Measurements from ENCODE around the gene OR1I1. TPM values are rescaled to one million over a fixed set of nuclear protein-coding genes. Genes with fewer than 3 reads are reported as not detected.

OR1I1 gene
- polyA plus RNA-seq: not detected
- long read RNA-seq, donor 1: 0 reads
- long read RNA-seq, donor 2: 0 reads
- long read RNA-seq, donor 3: 0 reads
- long read RNA-seq, donor 4: 0 reads
- long read RNA-seq, donor 5: 0 reads
- long read RNA-seq, donor 6: 0 reads
- long read RNA-seq, donor 7: 0 reads
- long read RNA-seq, donor 8: 0 reads
- long read RNA-seq, donor 9: 0 reads
- long read RNA-seq, donor 10: 0 reads
- long read RNA-seq, donor 11: 0 reads

GRCh38 chr19:15081911-15082310, at the start of gene OR1I1:
TSS of gene OR1I1 (plus strand) at chr19:15082211. CDS start at chr19:15087066, 4,855 bp downstream.
- H3K4me1 ChIP-seq (ENCODE audit: control insufficient read depth, insufficient read depth, low read length): no peaks in the 10 kb centered on the region
- DNase-seq: no peak
- H3K4me3 ChIP-seq (ENCODE audit: low read length): no peak within 1 kb of the TSS
- no peaks in the 10 kb centered on the region for H3K27me3 ChIP-seq (ENCODE audit: control insufficient read depth, insufficient read depth, low read length)
- no peak within 1 kb of the TSS for H3K27ac ChIP-seq (ENCODE audit: low read length)
- no peaks in the 10 kb centered on the region for H3K9me3 ChIP-seq (ENCODE audit: control insufficient read depth, low read depth, low read length)
- no peaks in the 10 kb centered on the region for H3K36me3 ChIP-seq (ENCODE audit: control insufficient read depth, insufficient read depth, low read length)
- WGBS (ENCODE audit: insufficient coverage, low lambda C conversion rate): no CpG with 5 or more reads among the region's 6 CpGs

GRCh38 chr19:15035795-15036311, 46.2 kb upstream of the OR1I1 start:
- no CpG with 5 or more reads among the region's 1 CpG for WGBS (ENCODE audit: insufficient coverage, low lambda C conversion rate)
- DNase-seq: no peak
- Histone ChIP-seq H3K27me3 (ENCODE audit: control insufficient read depth, insufficient read depth, low read length) (no peaks in the 10 kb centered on the region), H3K36me3 (ENCODE audit: control insufficient read depth, insufficient read depth, low read length) (no peaks in the 10 kb centered on the region), H3K4me3 (ENCODE audit: low read length) (no peak overlapping the region), H3K9me3 (ENCODE audit: control insufficient read depth, low read depth, low read length) (no peaks in the 10 kb centered on the region), H3K27ac (ENCODE audit: low read length) (no peak overlapping the region), H3K4me1 (ENCODE audit: control insufficient read depth, insufficient read depth, low read length) (no peaks in the 10 kb centered on the region)

GRCh38 chr19:15037586-15037985, 44.4 kb upstream of the OR1I1 start:
- Histone ChIP-seq H3K27me3 (ENCODE audit: control insufficient read depth, insufficient read depth, low read length) (no peaks in the 10 kb centered on the region), H3K27ac (ENCODE audit: low read length) (no peak overlapping the region), H3K36me3 (ENCODE audit: control insufficient read depth, insufficient read depth, low read length) (no peaks in the 10 kb centered on the region), H3K4me3 (ENCODE audit: low read length) (no peak overlapping the region), H3K4me1 (ENCODE audit: control insufficient read depth, insufficient read depth, low read length) (no peaks in the 10 kb centered on the region), H3K9me3 (ENCODE audit: control insufficient read depth, low read depth, low read length) (no peaks in the 10 kb centered on the region)
- 70% methylated on average over 2 of the region's 4 CpGs for WGBS (ENCODE audit: insufficient coverage, low lambda C conversion rate)
- DNase-seq: no peak

- H3K36me3 ChIP-seq (ENCODE audit: control insufficient read depth, insufficient read depth, low read length): no peaks in the 10 kb centered on the region
- no peak overlapping the region for H3K27ac ChIP-seq (ENCODE audit: low read length)
- H3K9me3 ChIP-seq (ENCODE audit: control insufficient read depth, low read depth, low read length): no peaks in the 10 kb centered on the region
- DNase-seq: no peak
- H3K27me3 ChIP-seq (ENCODE audit: control insufficient read depth, insufficient read depth, low read length): no peaks in the 10 kb centered on the region
- WGBS (ENCODE audit: insufficient coverage, low lambda C conversion rate): 80% methylated on average over 1 of the region's 3 CpGs
- no peaks in the 10 kb centered on the region for H3K4me1 ChIP-seq (ENCODE audit: control insufficient read depth, insufficient read depth, low read length)
- H3K4me3 ChIP-seq (ENCODE audit: low read length): no peak overlapping the region
Measured at GRCh38 chr19:15038294-15038693, 43.7 kb upstream of the OR1I1 start.

GRCh38 chr19:15042003-15042402, 40.0 kb upstream of the OR1I1 start:
- Histone ChIP-seq H3K9me3 (ENCODE audit: control insufficient read depth, low read depth, low read length) (no peaks in the 10 kb centered on the region), H3K36me3 (ENCODE audit: control insufficient read depth, insufficient read depth, low read length) (no peaks in the 10 kb centered on the region)

GRCh38 chr19:15042826-15043225, 39.2 kb upstream of the OR1I1 start:
- H3K4me1 ChIP-seq (ENCODE audit: control insufficient read depth, insufficient read depth, low read length): no peaks in the 10 kb centered on the region
- no CpG with 5 or more reads among the region's 2 CpGs for WGBS (ENCODE audit: insufficient coverage, low lambda C conversion rate)
- H3K36me3 ChIP-seq (ENCODE audit: control insufficient read depth, insufficient read depth, low read length): no peaks in the 10 kb centered on the region
- DNase-seq: no peak
- H3K9me3 ChIP-seq (ENCODE audit: control insufficient read depth, low read depth, low read length): no peaks in the 10 kb centered on the region
- no peak overlapping the region for H3K27ac ChIP-seq (ENCODE audit: low read length)
- no peaks in the 10 kb centered on the region for H3K27me3 ChIP-seq (ENCODE audit: control insufficient read depth, insufficient read depth, low read length)
- no peak overlapping the region for H3K4me3 ChIP-seq (ENCODE audit: low read length)

More at GRCh38 chr19:15042003-15042402, 40.0 kb upstream of the OR1I1 start:
- no CpG with 5 or more reads among the region's 1 CpG for WGBS (ENCODE audit: insufficient coverage, low lambda C conversion rate)
- Histone ChIP-seq H3K4me1 (ENCODE audit: control insufficient read depth, insufficient read depth, low read length) (no peaks in the 10 kb centered on the region), H3K27ac (ENCODE audit: low read length) (no peak overlapping the region), H3K27me3 (ENCODE audit: control insufficient read depth, insufficient read depth, low read length) (no peaks in the 10 kb centered on the region), H3K4me3 (ENCODE audit: low read length) (no peak overlapping the region)
- no peak for DNase-seq

GRCh38 chr19:15045506-15045905, 36.5 kb upstream of the OR1I1 start:
- no peaks in the 10 kb centered on the region for H3K9me3 ChIP-seq (ENCODE audit: control insufficient read depth, low read depth, low read length)
- no peak for DNase-seq
- no peak overlapping the region for H3K4me3 ChIP-seq (ENCODE audit: low read length)
- 100% methylated on average over 1 of the region's 3 CpGs for WGBS (ENCODE audit: insufficient coverage, low lambda C conversion rate)
- no peaks in the 10 kb centered on the region for H3K36me3 ChIP-seq (ENCODE audit: control insufficient read depth, insufficient read depth, low read length)
- no peaks in the 10 kb centered on the region for H3K4me1 ChIP-seq (ENCODE audit: control insufficient read depth, insufficient read depth, low read length)
- no peaks in the 10 kb centered on the region for H3K27me3 ChIP-seq (ENCODE audit: control insufficient read depth, insufficient read depth, low read length)
- no peak overlapping the region for H3K27ac ChIP-seq (ENCODE audit: low read length)

GRCh38 chr19:15047680-15048079, 34.3 kb upstream of the OR1I1 start:
- H3K27me3 ChIP-seq (ENCODE audit: control insufficient read depth, insufficient read depth, low read length): no peaks in the 10 kb centered on the region
- no peaks in the 10 kb centered on the region for H3K36me3 ChIP-seq (ENCODE audit: control insufficient read depth, insufficient read depth, low read length)
- DNase-seq: no peak
- H3K27ac ChIP-seq (ENCODE audit: low read length): no peak overlapping the region
- no peak overlapping the region for H3K4me3 ChIP-seq (ENCODE audit: low read length)
- H3K9me3 ChIP-seq (ENCODE audit: control insufficient read depth, low read depth, low read length): no peaks in the 10 kb centered on the region
- 93% methylated on average over 2 of the region's 11 CpGs for WGBS (ENCODE audit: insufficient coverage, low lambda C conversion rate)
- no peaks in the 10 kb centered on the region for H3K4me1 ChIP-seq (ENCODE audit: control insufficient read depth, insufficient read depth, low read length)

GRCh38 chr19:15048128-15048527, 33.9 kb upstream of the OR1I1 start:
- Histone ChIP-seq H3K36me3 (ENCODE audit: control insufficient read depth, insufficient read depth, low read length) (no peaks in the 10 kb centered on the region), H3K27me3 (ENCODE audit: control insufficient read depth, insufficient read depth, low read length) (no peaks in the 10 kb centered on the region), H3K4me1 (ENCODE audit: control insufficient read depth, insufficient read depth, low read length) (no peaks in the 10 kb centered on the region), H3K27ac (ENCODE audit: low read length) (no peak overlapping the region), H3K9me3 (ENCODE audit: control insufficient read depth, low read depth, low read length) (no peaks in the 10 kb centered on the region), H3K4me3 (ENCODE audit: low read length) (no peak overlapping the region)
- DNase-seq: no peak
- WGBS (ENCODE audit: insufficient coverage, low lambda C conversion rate): no CpG with 5 or more reads among the region's 5 CpGs

GRCh38 chr19:15048885-15049541, 33.0 kb upstream of the OR1I1 start, which contains the start of gene CASP14:
TSS of gene CASP14 (plus strand) at chr19:15049480. CDS start at chr19:15052252, 2,772 bp downstream.
- Histone ChIP-seq H3K4me3 (ENCODE audit: low read length) (no peak within 1 kb of the TSS), H3K36me3 (ENCODE audit: control insufficient read depth, insufficient read depth, low read length) (no peaks in the 10 kb centered on the region), H3K27me3 (ENCODE audit: control insufficient read depth, insufficient read depth, low read length) (no peaks in the 10 kb centered on the region), H3K27ac (ENCODE audit: low read length) (no peak within 1 kb of the TSS), H3K9me3 (ENCODE audit: control insufficient read depth, low read depth, low read length) (no peaks in the 10 kb centered on the region), H3K4me1 (ENCODE audit: control insufficient read depth, insufficient read depth, low read length) (no peaks in the 10 kb centered on the region)
- no peak for DNase-seq
- no CpG with 5 or more reads among the region's 11 CpGs for WGBS (ENCODE audit: insufficient coverage, low lambda C conversion rate)

Measured in large intestine (tissue), 12 donors.